Activated CD4-positive, alpha-beta memory T cell treated with anti-CD3 and anti-CD28 coated beads for 36 hours (primary cell): ENCODE data around the gene DAB2. TPM values are rescaled to one million over a fixed set of nuclear protein-coding genes. Genes with fewer than 3 reads are reported as not detected.
"Not testable (repeated sequence)": the region's sequence is repeated elsewhere in the genome, so short reads cannot be mapped to it uniquely, and the experiment has no call there.

ENCODE experiments used
- CTCF ChIA-PET: fragments of 350-600 bp; sonication (Branson Sonifier 250); formaldehyde crosslinking; loops from one replicate; lab custom pipeline; 2021; ENCODE audit warnings: antibody characterized with exemption, inconsistent platforms; lab: Charles Lee
- POLR2A ChIA-PET: fragments of 350-600 bp; sonication (Branson Sonifier 250); formaldehyde crosslinking; loops from one replicate; lab custom pipeline; 2021; ENCODE audit warnings: antibody characterized with exemption; lab: Charles Lee
- DNase-seq: peaks from one replicate; pipeline ENCODE4 v3.0.0-alpha.2; 2020
- H3K27ac Mint-ChIP-seq: one replicate; pipeline ENCODE4 v1.8.0; 2021; ENCODE audit warnings: mixed read lengths
- H3K27me3 Mint-ChIP-seq: one replicate; pipeline ENCODE4 v1.8.0; 2021; ENCODE audit warnings: mixed read lengths
- H3K36me3 Mint-ChIP-seq: one replicate; pipeline ENCODE4 v1.8.0; 2021; ENCODE audit warnings: mixed read lengths
- H3K4me1 Mint-ChIP-seq: one replicate; pipeline ENCODE4 v1.8.0; 2021; ENCODE audit warnings: low read depth, mixed read lengths
- H3K4me3 Mint-ChIP-seq: one replicate; pipeline ENCODE4 v1.8.0; 2021; ENCODE audit warnings: mild to moderate bottlenecking, mixed read lengths
- H3K9me3 Mint-ChIP-seq: one replicate; pipeline ENCODE4 v1.8.0; 2021; ENCODE audit warnings: mixed read lengths
- intact Hi-C: fragments of 100-400 bp; cut with micrococcal nuclease; formaldehyde crosslinking; loops from one replicate; pipeline ENCODE4 v1.15.1; 2023
- total RNA-seq, 2 experiments: library from RNA; stranded (reverse); gene quantifications; one replicate each; pipeline ENCODE4 v1.2.3, GENCODE V29; 2021

DAB2 gene
- total RNA-seq, 2 experiments from 2014 or later = not detected

GRCh38 chr5:39412721-39413394, 11.9 kb downstream of the DAB2 start:
- H3K36me3 Mint-ChIP-seq = no peaks in the 10 kb centered on the region
- DNase-seq = no peak
- no peaks in the 10 kb centered on the region for H3K9me3 Mint-ChIP-seq
- intact Hi-C loops = no loop called here
- no peaks in the 10 kb centered on the region for H3K4me1 Mint-ChIP-seq
- peaks cover 11% of the 10 kb centered on the region for H3K27me3 Mint-ChIP-seq
- POLR2A ChIA-PET = no interaction called here
- H3K4me3 Mint-ChIP-seq = no peak overlapping the region
- no peak overlapping the region for H3K27ac Mint-ChIP-seq
- CTCF ChIA-PET = interaction anchor here (0.8 kb wide), 1 partner anchor 12 kb away, joined by 3 read pairs; the partner anchor contains the start of gene DAB2

GRCh38 chr5:39411985-39412384, 12.8 kb downstream of the DAB2 start:
- intact Hi-C loops = no loop called here
- ChIA-PET POLR2A (no interaction called here), CTCF (no interaction called here)
- Mint-ChIP-seq H3K27ac (no peak overlapping the region), H3K36me3 (no peaks in the 10 kb centered on the region), H3K27me3 (peaks cover 9% of the 10 kb centered on the region), H3K9me3 (no peaks in the 10 kb centered on the region), H3K4me3 (no peak overlapping the region), H3K4me1 (no peaks in the 10 kb centered on the region)
- DNase-seq = no peak

GRCh38 chr5:39411061-39411460, 13.7 kb downstream of the DAB2 start:
- intact Hi-C loops = no loop called here
- ChIA-PET POLR2A (no interaction called here), CTCF (no interaction called here)
- H3K36me3 Mint-ChIP-seq = no peaks in the 10 kb centered on the region
- no peak for DNase-seq
- H3K4me1 Mint-ChIP-seq = no peaks in the 10 kb centered on the region
- peaks cover 9% of the 10 kb centered on the region for H3K27me3 Mint-ChIP-seq
- no peaks in the 10 kb centered on the region for H3K9me3 Mint-ChIP-seq
- H3K4me3 Mint-ChIP-seq = no peak overlapping the region
- H3K27ac Mint-ChIP-seq = no peak overlapping the region

GRCh38 chr5:39409033-39409432, 15.7 kb downstream of the DAB2 start:
- intact Hi-C loops = no loop called here
- H3K4me1 Mint-ChIP-seq = no peaks in the 10 kb centered on the region
- H3K27me3 Mint-ChIP-seq = peaks cover 9% of the 10 kb centered on the region
- no peak for DNase-seq
- no peak overlapping the region for H3K27ac Mint-ChIP-seq
- H3K36me3 Mint-ChIP-seq = no peaks in the 10 kb centered on the region
- ChIA-PET POLR2A (interaction anchor here (0.6 kb wide), 2 partner anchors 19 to 544 kb away, joined by 3 to 6 read pairs; no protein-coding TSS in a partner anchor), CTCF (interaction anchor here (0.6 kb wide), 1 partner anchor 209 kb away, joined by 3 read pairs; no protein-coding TSS in a partner anchor)
- H3K4me3 Mint-ChIP-seq = no peak overlapping the region
- no peaks in the 10 kb centered on the region for H3K9me3 Mint-ChIP-seq

- DNase-seq = no peak
- no peaks in the 10 kb centered on the region for H3K9me3 Mint-ChIP-seq
- H3K27me3 Mint-ChIP-seq = peaks cover 9% of the 10 kb centered on the region
- intact Hi-C loops = no loop called here
- ChIA-PET POLR2A (no interaction called here), CTCF (interaction anchor here (1.0 kb wide), 1 partner anchor 9 kb away, joined by 3 read pairs; no protein-coding TSS in a partner anchor)
- no peak overlapping the region for H3K4me3 Mint-ChIP-seq
- no peak overlapping the region for H3K27ac Mint-ChIP-seq
- no peaks in the 10 kb centered on the region for H3K4me1 Mint-ChIP-seq
- no peaks in the 10 kb centered on the region for H3K36me3 Mint-ChIP-seq
These were observed 19.5 kb downstream of the DAB2 start for GRCh38 chr5:39405083-39405843.

GRCh38 chr5:39403761-39404160, 21.0 kb downstream of the DAB2 start:
- H3K36me3 Mint-ChIP-seq, CTCF ChIA-PET, H3K4me3 Mint-ChIP-seq, H3K27me3 Mint-ChIP-seq, DNase-seq, intact Hi-C loops, H3K4me1 Mint-ChIP-seq, H3K27ac Mint-ChIP-seq, POLR2A ChIA-PET, H3K9me3 Mint-ChIP-seq: not testable (repeated sequence)

- H3K27ac Mint-ChIP-seq, H3K27me3 Mint-ChIP-seq, intact Hi-C loops, POLR2A ChIA-PET, DNase-seq, H3K36me3 Mint-ChIP-seq, H3K4me1 Mint-ChIP-seq, H3K9me3 Mint-ChIP-seq, H3K4me3 Mint-ChIP-seq: not testable (repeated sequence)
- CTCF ChIA-PET = interaction anchor here (1.8 kb wide), 1 partner anchor 26 kb away, joined by 4 read pairs; no protein-coding TSS in a partner anchor
These were observed 22.6 kb downstream of the DAB2 start for GRCh38 chr5:39402140-39402539.

- ChIA-PET POLR2A (no interaction called here), CTCF (interaction anchor here (1.8 kb wide), 1 partner anchor 25 kb away, joined by 4 read pairs; no protein-coding TSS in a partner anchor)
- DNase-seq = no peak
- no peaks in the 10 kb centered on the region for H3K4me1 Mint-ChIP-seq
- no peak overlapping the region for H3K27ac Mint-ChIP-seq
- no peaks in the 10 kb centered on the region for H3K36me3 Mint-ChIP-seq
- no peak overlapping the region for H3K4me3 Mint-ChIP-seq
- no peaks in the 10 kb centered on the region for H3K9me3 Mint-ChIP-seq
- intact Hi-C loops = no loop called here
- H3K27me3 Mint-ChIP-seq = no peaks in the 10 kb centered on the region
These were observed 23.8 kb downstream of the DAB2 start for GRCh38 chr5:39400713-39401578.

GRCh38 chr5:39399135-39400036, 25.4 kb downstream of the DAB2 start:
- no peaks in the 10 kb centered on the region for H3K4me1 Mint-ChIP-seq
- no peaks in the 10 kb centered on the region for H3K27me3 Mint-ChIP-seq
- H3K9me3 Mint-ChIP-seq = no peaks in the 10 kb centered on the region
- POLR2A ChIA-PET = interaction anchor here (0.9 kb wide), 1 partner anchor 29 kb away, joined by 3 read pairs; no protein-coding TSS in a partner anchor
- no peak overlapping the region for H3K4me3 Mint-ChIP-seq
- DNase-seq = no peak
- no peak overlapping the region for H3K27ac Mint-ChIP-seq
- CTCF ChIA-PET = interaction anchor here (1.7 to 1.8 kb wide), 2 partner anchors 23 to 148 kb away, joined by 4 to 9 read pairs; no protein-coding TSS in a partner anchor
- no peaks in the 10 kb centered on the region for H3K36me3 Mint-ChIP-seq
- intact Hi-C loops = no loop called here

GRCh38 chr5:39396843-39397242, 27.9 kb downstream of the DAB2 start:
- Mint-ChIP-seq H3K36me3 (no peaks in the 10 kb centered on the region), H3K4me1 (no peaks in the 10 kb centered on the region), H3K27ac (no peak overlapping the region), H3K9me3 (no peaks in the 10 kb centered on the region), H3K27me3 (no peaks in the 10 kb centered on the region), H3K4me3 (no peak overlapping the region)
- DNase-seq = no peak
- ChIA-PET POLR2A (no interaction called here), CTCF (no interaction called here)
- intact Hi-C loops = no loop called here

GRCh38 chr5:39395521-39395920, 29.3 kb downstream of the DAB2 start:
- intact Hi-C loops = no loop called here
- H3K9me3 Mint-ChIP-seq = no peaks in the 10 kb centered on the region
- POLR2A ChIA-PET = no interaction called here
- H3K27ac Mint-ChIP-seq = no peak overlapping the region
- no peak overlapping the region for H3K4me3 Mint-ChIP-seq
- CTCF ChIA-PET = interaction anchor here (0.5 to 1.0 kb wide), 2 partner anchors 19 to 249 kb away, joined by 3 to 4 read pairs; no protein-coding TSS in a partner anchor
- H3K27me3 Mint-ChIP-seq = no peaks in the 10 kb centered on the region
- H3K4me1 Mint-ChIP-seq = no peaks in the 10 kb centered on the region
- no peaks in the 10 kb centered on the region for H3K36me3 Mint-ChIP-seq
- DNase-seq = no peak
